ENCODE measurements around the gene FAM3A. TPM values are rescaled to one million over a fixed set of nuclear protein-coding genes. Genes with fewer than 3 reads are reported as not detected.

Gene FAM3A
- total and polyA plus RNA-seq, 2 of the 8 experiments (the other 6 are each of a cell fraction or from before 2014, with no cell fraction given), result 16.2 to 18.6 TPM

DNA sequence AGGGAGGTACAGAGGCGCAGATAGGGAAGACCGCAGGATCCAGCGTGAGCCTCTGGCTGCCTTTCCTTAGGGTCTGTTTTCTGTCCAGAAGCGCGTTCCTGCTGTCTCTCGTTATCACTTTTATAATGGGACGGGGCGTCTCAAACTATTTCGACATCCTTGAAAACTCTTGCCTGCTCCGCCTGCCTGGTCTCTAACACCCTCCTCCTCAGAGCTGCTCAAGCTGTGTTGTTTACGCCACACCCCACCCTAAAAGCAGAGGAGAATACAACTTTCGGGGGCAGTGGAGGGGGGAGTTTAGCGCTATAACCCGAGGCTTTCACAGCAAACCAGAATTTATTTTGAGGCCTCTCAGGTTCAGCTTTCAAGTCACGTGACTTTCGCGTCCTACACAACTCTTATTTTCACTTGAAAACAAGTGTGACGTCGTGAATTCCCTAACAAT lies 646 bp upstream of the FAM3A start (continued):
- TF ChIP-seq POLR2A (IDR thresholded peaks at IDR 0.05; ENCODE audit: control extremely low read depth in 1 of 2, low read depth in 2 of 2, low read length in 2 of 2) (0 out of 3 replicates have a peak, but pooled peaks of 1 of the 2 experiments have one; percentile 41), CBX8 (IDR thresholded peaks at IDR 0.05; ENCODE audit: borderline replicate concordance, low read depth, low read length) (no peak), NANOG (IDR thresholded peaks at IDR 0.05; ENCODE audit: insufficient read depth, low read depth, low read length, poor library complexity, severe bottlenecking) (no peak), PHF8 (conservative IDR thresholded peaks at IDR 0.05; ENCODE audit: low read depth, low read length) (no peak), SP2 (IDR thresholded peaks at IDR 0.05; ENCODE audit: low read length) (no peak), BACH1 (IDR thresholded peaks at IDR 0.05; ENCODE audit: low read length) (no peak), GABPA (IDR thresholded peaks at IDR 0.05; ENCODE audit: borderline replicate concordance, insufficient read depth, low read length) (no peak), RFX5 (IDR thresholded peaks at IDR 0.05; ENCODE audit: borderline replicate concordance, low read depth, low read length) (no peak), ASH2L (IDR thresholded peaks at IDR 0.05; ENCODE audit: low read length) (peak; percentile 8), CBX5 (IDR thresholded peaks at IDR 0.05; ENCODE audit: low read depth, low read length) (no peak)
- TF ChIP-seq, protein P1, sequence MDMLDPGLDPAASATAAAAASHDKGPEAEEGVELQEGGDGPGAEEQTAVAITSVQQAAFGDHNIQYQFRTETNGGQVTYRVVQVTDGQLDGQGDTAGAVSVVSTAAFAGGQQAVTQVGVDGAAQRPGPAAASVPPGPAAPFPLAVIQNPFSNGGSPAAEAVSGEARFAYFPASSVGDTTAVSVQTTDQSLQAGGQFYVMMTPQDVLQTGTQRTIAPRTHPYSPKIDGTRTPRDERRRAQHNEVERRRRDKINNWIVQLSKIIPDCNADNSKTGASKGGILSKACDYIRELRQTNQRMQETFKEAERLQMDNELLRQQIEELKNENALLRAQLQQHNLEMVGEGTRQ (IDR thresholded peaks at IDR 0.05; ENCODE audit: low read length), result peak; percentile 68

Measured in H1 (cell line).